Vagina (tissue), 2 donors: ENCODE results near the gene TXNRD2. TPM values are rescaled to one million over a fixed set of nuclear protein-coding genes. Genes with fewer than 3 reads are reported as not detected.

Experiments
- DNase-seq, 2 donors: peaks; one replicate each; pipeline ENCODE4 v3.0.0-alpha.2; 2017; ENCODE audit errors: extremely low spot score in 2 of 2
- H3K27ac ChIP-seq: fragments of 200-600 bp; sonication (generic); one replicate; pipeline ENCODE4 v1.5.1; 2019
- H3K27me3 ChIP-seq: fragments of 200-600 bp; sonication (generic); one replicate; pipeline ENCODE4 v1.5.1; 2019
- H3K36me3 ChIP-seq, 2 donors: fragments of 200-600 bp; sonication (generic); one replicate each; pipeline ENCODE4 v1.5.1; 2017 to 2019
- H3K4me1 ChIP-seq: fragments of 200-600 bp; sonication (generic); one replicate; pipeline ENCODE4 v1.5.1; 2019
- H3K4me3 ChIP-seq, 2 donors: fragments of 200-600 bp; sonication (generic); 1 replicate in 1 of 2; 2 replicates in 1 of 2; pipeline ENCODE4 v1.5.1; 2016 to 2019
- H3K9me3 ChIP-seq: fragments of 200-600 bp; sonication (generic); one replicate; pipeline ENCODE4 v1.5.1; 2019
- CTCF ChIP-seq, 3 experiments: fragments of 450-650 bp in 2 of 3; fragments of 200-600 bp in 1 of 3; sonication (generic) in 1 of 3; IDR thresholded peaks; one replicate each; pipeline ENCODE4 v1.5.1; 2017 to 2019; ENCODE audit warnings: antibody characterized with exemption in 3 of 3, mild to moderate bottlenecking in 2 of 3, moderate library complexity in 2 of 3
- POLR2A ChIP-seq, 2 donors: fragments of 450-650 bp; IDR thresholded peaks; one replicate each; pipeline ENCODE4 v1.6.1; 2017; ENCODE audit warnings: antibody characterized with exemption in 2 of 2, mild to moderate bottlenecking in 2 of 2, moderate library complexity in 2 of 2
- POLR2AphosphoS5 ChIP-seq, 2 donors: sonication (generic); formaldehyde crosslinking; IDR thresholded peaks; one replicate each; pipeline ENCODE4 v1.9.0; 2017; ENCODE audit warnings: antibody characterized with exemption in 2 of 2, mild to moderate bottlenecking in 2 of 2, low read depth in 1 of 2; ENCODE audit not compliant: insufficient read depth in 1 of 2
- intact Hi-C: fragments of 100-400 bp; cut with DNase I; formaldehyde crosslinking; loops from one replicate; pipeline ENCODE4 v1.15.1; 2023
- total RNA-seq: library from RNA; depleted of rRNA; stranded (reverse); fragments of >200 nt; gene quantifications from one replicate; pipeline ENCODE4 v1.2.3, GENCODE V29; 2016

The TXNRD2 gene
- total RNA-seq, 1 donor from 2014 or later, result 13.5 TPM

GRCh38 chr22:19959587-19960490, 18.2 kb upstream of the TXNRD2 start:
- Histone ChIP-seq H3K27ac (peak overlapping the region; percentile 64), H3K9me3 (no peaks in the 10 kb centered on the region), H3K4me3 (peak overlapping the region; percentile 25 to 26), H3K4me1 (peaks cover 55% of the 10 kb centered on the region), H3K27me3 (no peaks in the 10 kb centered on the region), H3K36me3 (peaks cover 0 to 15% of the 10 kb centered on the region in 2 donors)
- intact Hi-C loops, result no loop called here
- DNase-seq, result no peak
- TF ChIP-seq CTCF (IDR thresholded peaks at IDR 0.05) (no peak), POLR2AphosphoS5 (IDR thresholded peaks at IDR 0.05; ENCODE audit: insufficient read depth in 1 of 2, low read depth in 1 of 2) (peak in 1 of 2 donors; percentile 8)

GRCh38 chr22:19959043-19959586, 17.5 kb upstream of the TXNRD2 start:
- H3K4me1 ChIP-seq, result peaks cover 62% of the 10 kb centered on the region
- DNase-seq, result no peak
- TF ChIP-seq POLR2AphosphoS5 (IDR thresholded peaks at IDR 0.05; ENCODE audit: insufficient read depth in 1 of 2, low read depth in 1 of 2), result peak in 1 of 2 donors; percentile 19
- no peak for TF ChIP-seq CTCF (IDR thresholded peaks at IDR 0.05)

GRCh38 chr22:19958083-19959042, 16.7 kb upstream of the TXNRD2 start:
- Histone ChIP-seq H3K27ac (peak overlapping the region; percentile 64), H3K4me3 (peak overlapping the region; percentile 25 to 26)
- intact Hi-C loops, result no loop called here

More at GRCh38 chr22:19959043-19959586, 17.5 kb upstream of the TXNRD2 start:
- Histone ChIP-seq H3K27ac (peak overlapping the region; percentile 64), H3K4me3 (peak overlapping the region; percentile 25 to 26), H3K9me3 (no peaks in the 10 kb centered on the region), H3K36me3 (peaks cover 0 to 8% of the 10 kb centered on the region in 2 donors), H3K27me3 (no peaks in the 10 kb centered on the region)
- intact Hi-C loops, result no loop called here

GRCh38 chr22:19957445-19957844, 15.8 kb upstream of the TXNRD2 start:
- H3K9me3 ChIP-seq, result no peaks in the 10 kb centered on the region
- H3K27ac ChIP-seq, result no peak overlapping the region
- H3K27me3 ChIP-seq, result no peaks in the 10 kb centered on the region
- H3K36me3 ChIP-seq, result no peaks in the 10 kb centered on the region
- TF ChIP-seq POLR2A (IDR thresholded peaks at IDR 0.05), result no peak
- no peak for DNase-seq
- H3K4me3 ChIP-seq, result no peak overlapping the region
- peaks cover 68% of the 10 kb centered on the region for H3K4me1 ChIP-seq
- intact Hi-C loops, result no loop called here

More at GRCh38 chr22:19958083-19959042, 16.7 kb upstream of the TXNRD2 start:
- H3K36me3 ChIP-seq, result no peaks in the 10 kb centered on the region
- no peak for DNase-seq
- TF ChIP-seq CTCF (IDR thresholded peaks at IDR 0.05) (no peak), POLR2AphosphoS5 (IDR thresholded peaks at IDR 0.05; ENCODE audit: insufficient read depth in 1 of 2, low read depth in 1 of 2) (no peak), POLR2A (IDR thresholded peaks at IDR 0.05) (no peak)
- H3K27me3 ChIP-seq, result no peaks in the 10 kb centered on the region
- H3K4me1 ChIP-seq, result peaks cover 68% of the 10 kb centered on the region
- no peaks in the 10 kb centered on the region for H3K9me3 ChIP-seq
